GM23338 (cell line): ENCODE data around the gene DLG3. TPM values are rescaled to one million over a fixed set of nuclear protein-coding genes. Genes with fewer than 3 reads are reported as not detected.

Source experiments
- ATAC-seq: fragments of 200-7000 bp; cut with Tn5 transposase; 3 replicates; pipeline ENCODE4 v1.9.1; 2020
- DNase-seq: peaks from one replicate; pipeline ENCODE4 v3.0.0-alpha.2; 2015; ENCODE audit warnings: low spot score
- H2AFZ ChIP-seq: fragments of 200-600 bp; sonication (generic); 2 replicates; pipeline ENCODE4 v1.8.0; 2016; ENCODE audit warnings: antibody characterized with exemption, mild to moderate bottlenecking, moderate library complexity
- H3F3A ChIP-seq: fragments of 200-600 bp; sonication (generic); replicated peaks from 2 replicates; pipeline ENCODE4 v1.8.0; 2017; ENCODE audit warnings: antibody characterized with exemption, mixed run types, low read depth
- H3K27ac ChIP-seq: fragments of 200-600 bp; sonication (generic); 2 replicates; pipeline ENCODE4 v1.6.1; 2016; ENCODE audit warnings: low read depth
- H3K27me3 ChIP-seq: fragments of 200-600 bp; sonication (generic); 2 replicates; pipeline ENCODE4 v1.8.0; 2016; ENCODE audit warnings: mild to moderate bottlenecking, mixed run types, moderate library complexity; ENCODE audit not compliant: insufficient read depth
- H3K36me3 ChIP-seq: fragments of 200-600 bp; sonication (generic); 2 replicates; pipeline ENCODE4 v1.8.0; 2016; ENCODE audit warnings: mild to moderate bottlenecking; ENCODE audit not compliant: insufficient read depth
- H3K4me1 ChIP-seq: fragments of 200-600 bp; sonication (generic); 2 replicates; pipeline ENCODE4 v1.8.0; 2016; ENCODE audit warnings: mild to moderate bottlenecking, moderate library complexity; ENCODE audit not compliant: insufficient read depth
- H3K4me2 ChIP-seq: fragments of 200-600 bp; sonication (generic); 2 replicates; pipeline ENCODE4 v1.7.1; 2017; ENCODE audit warnings: mixed run types
- H3K4me3 ChIP-seq: fragments of 200-600 bp; sonication (generic); 2 replicates; pipeline ENCODE4 v1.6.1; 2016; ENCODE audit warnings: mixed run types
- H3K79me2 ChIP-seq: fragments of 200-600 bp; sonication (generic); replicated peaks from 2 replicates; pipeline ENCODE4 v1.8.0; 2017; ENCODE audit warnings: mild to moderate bottlenecking; ENCODE audit not compliant: insufficient read depth
- H3K9me2 ChIP-seq: fragments of 200-600 bp; sonication (generic); 2 replicates; pipeline ENCODE4 v1.8.0; 2017; ENCODE audit not compliant: insufficient read depth
- H4K20me1 ChIP-seq: fragments of 200-600 bp; sonication (generic); replicated peaks from 2 replicates; pipeline ENCODE4 v1.8.0; 2017; ENCODE audit warnings: mild to moderate bottlenecking; ENCODE audit not compliant: insufficient read depth
- H3K27ac Mint-ChIP-seq: 2 replicates; pipeline ENCODE4 v1.8.0; 2020; ENCODE audit warnings: inconsistent platforms, mild to moderate bottlenecking, moderate library complexity, mixed read lengths
- H3K27me3 Mint-ChIP-seq: 3 replicates; pipeline ENCODE4 v1.8.0; 2022; ENCODE audit warnings: low read depth, mild to moderate bottlenecking, moderate library complexity, mixed read lengths, inconsistent platforms; ENCODE audit not compliant: insufficient read depth, poor library complexity
- H3K36me3 Mint-ChIP-seq: 3 replicates; pipeline ENCODE4 v1.8.0; 2021; ENCODE audit warnings: low read depth, mild to moderate bottlenecking, inconsistent platforms, moderate library complexity, mixed read lengths
- H3K4me1 Mint-ChIP-seq: 3 replicates; pipeline ENCODE4 v1.8.0; 2020; ENCODE audit warnings: mild to moderate bottlenecking, inconsistent platforms, mixed read lengths
- H3K4me3 Mint-ChIP-seq: 3 replicates; pipeline ENCODE4 v1.8.0; 2021; ENCODE audit warnings: moderate library complexity, mild to moderate bottlenecking, inconsistent platforms, mixed read lengths
- H3K9me3 Mint-ChIP-seq: 3 replicates; pipeline ENCODE4 v1.8.0; 2020; ENCODE audit warnings: moderate library complexity, mild to moderate bottlenecking, inconsistent platforms, mixed read lengths
- CREB1 ChIP-seq: fragments of 250-450 bp; sonication (Bioruptor Pico); IDR thresholded peaks from 2 replicates; pipeline ENCODE4 v1.5.0; 2020; ENCODE audit warnings: low read depth, mild to moderate bottlenecking, moderate library complexity
- CTCF ChIP-seq, 2 experiments: fragments of 200-600 bp in 1 of 2; sonication (generic) in 1 of 2; conservative IDR thresholded peaks; 2 replicates each; pipeline versions ENCODE4 v1.5.1 to v1.6.1; 2016 to 2017; ENCODE audit warnings: antibody characterized with exemption in 2 of 2, low read depth in 2 of 2, mild to moderate bottlenecking in 2 of 2, moderate library complexity in 1 of 2
- EZH2phosphoT487 ChIP-seq: fragments of 200-600 bp; sonication (generic); IDR thresholded peaks from one replicate; pipeline ENCODE4 v1.8.1; 2018; ENCODE audit warnings: antibody characterized with exemption; ENCODE audit not compliant: unreplicated experiment
- JUNB ChIP-seq: IDR thresholded peaks from one replicate; pipeline ENCODE4 v1.6.1; 2016; ENCODE audit warnings: antibody characterized with exemption; ENCODE audit not compliant: unreplicated experiment
- ZNF462 ChIP-seq: fragments of 250-450 bp; sonication (Bioruptor Pico); IDR thresholded peaks from 2 replicates; pipeline ENCODE4 v1.5.0; 2020; ENCODE audit warnings: mild to moderate bottlenecking, moderate library complexity
- polyA plus RNA-seq: library from polyadenylated mRNA; unstranded; fragments of >200 nt; fragmentation: Nextera tagmentation; extraction: Ambion mirVana; gene quantifications from 2 replicates; pipeline ENCODE4 v1.2.1, GENCODE V29; 2016
- total RNA-seq: library from RNA; depleted of rRNA; stranded (reverse); fragments of >200 nt; shearing (Covaris generic); gene quantifications from 2 replicates; pipeline ENCODE4 v1.2.3, GENCODE V29; 2014
- TF ChIP-seq, protein P1 (sequence below): IDR thresholded peaks from 2 replicates; pipeline ENCODE4 v1.6.1; 2016; ENCODE audit warnings: antibody characterized with exemption

Gene DLG3
- total and polyA plus RNA-seq, 2 experiments from 2014 or later = 13.0 to 61.8 TPM

DNA sequence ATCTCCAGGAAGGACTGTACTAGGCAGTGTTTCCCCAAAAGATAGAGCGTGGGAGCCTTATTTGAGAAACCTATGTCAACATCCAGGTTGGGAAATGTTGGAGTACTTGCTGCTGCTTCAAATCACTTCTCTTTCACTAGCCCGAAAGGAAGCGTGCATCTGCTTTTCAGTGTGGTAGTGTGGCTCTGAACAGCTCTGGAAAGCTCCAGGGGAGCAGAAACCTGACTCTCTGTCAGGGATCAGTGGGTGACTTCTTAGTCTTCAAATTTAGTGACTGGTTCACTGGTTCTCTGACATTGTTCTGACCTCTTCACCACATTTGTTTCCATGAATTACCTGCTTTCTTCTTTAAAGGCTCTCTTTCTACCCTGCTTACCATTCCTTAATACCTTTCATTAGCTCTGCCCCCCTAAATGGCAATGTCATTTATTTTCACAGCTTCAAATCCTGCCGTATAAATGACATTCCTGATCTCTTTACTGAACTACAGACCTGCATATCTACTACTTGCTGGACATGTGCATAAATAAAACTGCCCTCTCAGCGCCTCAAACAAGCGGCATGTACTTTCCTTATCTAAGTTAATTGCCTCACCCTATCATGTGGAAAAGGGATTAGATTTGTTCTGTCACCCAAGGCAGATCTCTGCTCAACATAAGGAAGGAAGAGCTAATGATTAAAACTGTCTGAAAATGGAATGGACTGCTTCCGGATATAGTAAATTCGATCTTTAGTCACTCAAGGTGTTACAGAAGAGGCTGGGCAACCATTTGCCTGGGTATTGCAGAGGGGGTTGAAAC, 37.0 kb downstream of the DLG3 start:
- H2AFZ ChIP-seq = no peak overlapping the region
- H3K4me1 ChIP-seq = peaks cover 50% of the 10 kb centered on the region
- Mint-ChIP-seq H3K36me3 (peaks cover 46% of the 10 kb centered on the region), H3K4me3 (no peak overlapping the region), H3K4me1 (peaks cover 79% of the 10 kb centered on the region), H3K27me3 (peaks cover 13% of the 10 kb centered on the region), H3K9me3 (no peaks in the 10 kb centered on the region), H3K27ac (no peak overlapping the region)
- no peaks in the 10 kb centered on the region for H3K27me3 ChIP-seq
- TF ChIP-seq JUNB (no peak), EZH2phosphoT487 (no peak), CREB1 (CRISPR knock-in tag) (no peak), CTCF (conservative IDR thresholded peaks at IDR 0.05; ENCODE audit: low read depth in 2 of 2) (no peak)
- TF ChIP-seq, protein P1, sequence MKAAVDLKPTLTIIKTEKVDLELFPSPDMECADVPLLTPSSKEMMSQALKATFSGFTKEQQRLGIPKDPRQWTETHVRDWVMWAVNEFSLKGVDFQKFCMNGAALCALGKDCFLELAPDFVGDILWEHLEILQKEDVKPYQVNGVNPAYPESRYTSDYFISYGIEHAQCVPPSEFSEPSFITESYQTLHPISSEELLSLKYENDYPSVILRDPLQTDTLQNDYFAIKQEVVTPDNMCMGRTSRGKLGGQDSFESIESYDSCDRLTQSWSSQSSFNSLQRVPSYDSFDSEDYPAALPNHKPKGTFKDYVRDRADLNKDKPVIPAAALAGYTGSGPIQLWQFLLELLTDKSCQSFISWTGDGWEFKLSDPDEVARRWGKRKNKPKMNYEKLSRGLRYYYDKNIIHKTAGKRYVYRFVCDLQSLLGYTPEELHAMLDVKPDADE = no peak
- peak overlapping the region; percentile 39; the same call in 1 of the 2 replicates for H3K27ac ChIP-seq
- H3K9me2 ChIP-seq = no peaks in the 10 kb centered on the region
- ATAC-seq = no peak
- no peak overlapping the region for H3K4me3 ChIP-seq
- peaks cover 78% of the 10 kb centered on the region for H3K79me2 ChIP-seq
- no peak for DNase-seq
- H4K20me1 ChIP-seq = peaks cover 12% of the 10 kb centered on the region
- 0 out of 2 replicates have a peak, but pooled peaks cover 7% of the 10 kb centered on the region for H3K36me3 ChIP-seq
- no peaks in the 10 kb centered on the region for H3F3A ChIP-seq
- H3K4me2 ChIP-seq = no peak overlapping the region

- peaks cover 48% of the 10 kb centered on the region for H3K36me3 Mint-ChIP-seq
- Histone ChIP-seq H4K20me1 (peaks cover 12% of the 10 kb centered on the region), H3K4me2 (no peak overlapping the region), H3K9me2 (no peaks in the 10 kb centered on the region), H3K4me3 (no peak overlapping the region), H3K4me1 (peaks cover 44% of the 10 kb centered on the region), H3K27ac (no peak overlapping the region), H3K36me3 (0 out of 2 replicates have a peak, but pooled peaks cover 7% of the 10 kb centered on the region), H3F3A (no peaks in the 10 kb centered on the region), H2AFZ (no peak overlapping the region), H3K79me2 (peaks cover 82% of the 10 kb centered on the region), H3K27me3 (no peaks in the 10 kb centered on the region)
- H3K4me1 Mint-ChIP-seq = peaks cover 74% of the 10 kb centered on the region
- TF ChIP-seq CREB1 (CRISPR knock-in tag) = no peak
- TF ChIP-seq, protein P1 = no peak
- TF ChIP-seq JUNB = no peak
- TF ChIP-seq EZH2phosphoT487 = no peak
- TF ChIP-seq ZNF462 (CRISPR knock-in tag) = no peak
- no peak overlapping the region for H3K27ac Mint-ChIP-seq
- H3K4me3 Mint-ChIP-seq = no peak overlapping the region
- ATAC-seq (no peak), DNase-seq (no peak)
- no peaks in the 10 kb centered on the region for H3K9me3 Mint-ChIP-seq
- peaks cover 9% of the 10 kb centered on the region for H3K27me3 Mint-ChIP-seq
Measured at GRCh38 chrX:70482300-70482699, 37.7 kb downstream of the DLG3 start.
